ENCODE data around the gene FXYD3. TPM values are rescaled to one million over a fixed set of nuclear protein-coding genes. Genes with fewer than 3 reads are reported as not detected.
A peak's percentile ranks its signal among the peaks of the same experiment; 100 is the strongest.

FXYD3 gene
- total RNA-seq, 6 experiments from 2014 or later: 1.0 TPM; not detected in 5

DNA sequence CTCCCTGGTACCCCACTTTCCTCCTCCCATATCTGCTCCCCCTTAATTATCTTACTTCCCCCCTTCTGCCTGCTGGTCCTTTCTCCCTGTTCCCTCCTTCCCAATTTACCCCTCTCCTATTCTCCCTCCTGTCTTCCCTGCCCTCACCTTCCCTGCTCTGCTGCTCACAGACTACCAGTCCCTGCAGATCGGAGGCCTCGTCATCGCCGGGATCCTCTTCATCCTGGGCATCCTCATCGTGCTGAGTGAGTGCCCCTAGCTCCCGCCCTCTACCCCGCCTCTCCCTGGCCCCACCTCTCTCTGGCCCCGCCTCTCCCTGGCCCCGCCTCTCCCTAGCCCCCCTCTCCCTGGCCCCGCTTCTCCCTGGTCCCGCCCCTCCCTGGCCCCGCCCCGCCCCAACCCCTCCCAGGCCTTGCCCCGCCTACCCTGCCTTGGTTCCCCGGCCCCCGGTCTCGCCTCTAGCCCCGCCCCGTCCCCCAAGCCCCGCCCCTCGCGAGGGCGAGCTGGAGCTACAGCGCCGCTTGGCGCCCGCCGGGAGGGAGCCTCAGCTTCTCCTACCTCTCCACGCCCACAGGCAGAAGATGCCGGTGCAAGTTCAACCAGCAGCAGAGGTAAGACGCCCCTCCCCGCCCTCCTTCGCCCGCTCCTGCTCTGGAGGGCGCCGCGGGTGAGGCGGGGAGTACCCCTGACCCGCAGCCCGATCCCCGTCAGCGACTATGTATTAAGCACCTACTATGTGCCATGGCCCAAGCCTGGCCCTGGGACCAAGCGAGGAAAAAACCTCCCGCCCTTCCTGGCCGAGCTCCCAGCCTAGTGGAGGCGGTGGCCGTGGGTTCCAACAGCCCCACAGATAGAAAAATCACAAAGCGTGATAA is 25.6 kb downstream of the FXYD3 start:
- peaks cover 0 to 6% (median 0%) of the 10 kb centered on the region in 4 donors for H3K36me3 ChIP-seq
- H3K4me1 ChIP-seq: peaks cover 0 to 40% (median 7%) of the 10 kb centered on the region in 4 donors
- intact Hi-C loops (cut with DNase I): no loop called here
- WGBS (ENCODE audit: insufficient coverage, low coverage, low lambda C conversion rate, missing lambda C conversion rate): 7% methylated on average over 35 of the region's 48 CpGs
- DNase-seq (peak; percentile 95 to 96 (median 95)), ATAC-seq (peak; percentile 64 to 78 (median 68))
- H3K9me3 ChIP-seq: no peaks in the 10 kb centered on the region
- peak overlapping the region; percentile 19 to 57 (median 56) for H3K4me3 ChIP-seq
- H3K27me3 ChIP-seq: no peaks in the 10 kb centered on the region
- peak overlapping the region in 2 of 3 donors; percentile 86 to 97 for H3K27ac ChIP-seq
- TF ChIP-seq, protein P1, sequence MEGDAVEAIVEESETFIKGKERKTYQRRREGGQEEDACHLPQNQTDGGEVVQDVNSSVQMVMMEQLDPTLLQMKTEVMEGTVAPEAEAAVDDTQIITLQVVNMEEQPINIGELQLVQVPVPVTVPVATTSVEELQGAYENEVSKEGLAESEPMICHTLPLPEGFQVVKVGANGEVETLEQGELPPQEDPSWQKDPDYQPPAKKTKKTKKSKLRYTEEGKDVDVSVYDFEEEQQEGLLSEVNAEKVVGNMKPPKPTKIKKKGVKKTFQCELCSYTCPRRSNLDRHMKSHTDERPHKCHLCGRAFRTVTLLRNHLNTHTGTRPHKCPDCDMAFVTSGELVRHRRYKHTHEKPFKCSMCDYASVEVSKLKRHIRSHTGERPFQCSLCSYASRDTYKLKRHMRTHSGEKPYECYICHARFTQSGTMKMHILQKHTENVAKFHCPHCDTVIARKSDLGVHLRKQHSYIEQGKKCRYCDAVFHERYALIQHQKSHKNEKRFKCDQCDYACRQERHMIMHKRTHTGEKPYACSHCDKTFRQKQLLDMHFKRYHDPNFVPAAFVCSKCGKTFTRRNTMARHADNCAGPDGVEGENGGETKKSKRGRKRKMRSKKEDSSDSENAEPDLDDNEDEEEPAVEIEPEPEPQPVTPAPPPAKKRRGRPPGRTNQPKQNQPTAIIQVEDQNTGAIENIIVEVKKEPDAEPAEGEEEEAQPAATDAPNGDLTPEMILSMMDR (IDR thresholded peaks at IDR 0.05): peak; percentile 27 to 52 (median 40)
- TF ChIP-seq POLR2A (IDR thresholded peaks at IDR 0.05): peak; percentile 39

DNA sequence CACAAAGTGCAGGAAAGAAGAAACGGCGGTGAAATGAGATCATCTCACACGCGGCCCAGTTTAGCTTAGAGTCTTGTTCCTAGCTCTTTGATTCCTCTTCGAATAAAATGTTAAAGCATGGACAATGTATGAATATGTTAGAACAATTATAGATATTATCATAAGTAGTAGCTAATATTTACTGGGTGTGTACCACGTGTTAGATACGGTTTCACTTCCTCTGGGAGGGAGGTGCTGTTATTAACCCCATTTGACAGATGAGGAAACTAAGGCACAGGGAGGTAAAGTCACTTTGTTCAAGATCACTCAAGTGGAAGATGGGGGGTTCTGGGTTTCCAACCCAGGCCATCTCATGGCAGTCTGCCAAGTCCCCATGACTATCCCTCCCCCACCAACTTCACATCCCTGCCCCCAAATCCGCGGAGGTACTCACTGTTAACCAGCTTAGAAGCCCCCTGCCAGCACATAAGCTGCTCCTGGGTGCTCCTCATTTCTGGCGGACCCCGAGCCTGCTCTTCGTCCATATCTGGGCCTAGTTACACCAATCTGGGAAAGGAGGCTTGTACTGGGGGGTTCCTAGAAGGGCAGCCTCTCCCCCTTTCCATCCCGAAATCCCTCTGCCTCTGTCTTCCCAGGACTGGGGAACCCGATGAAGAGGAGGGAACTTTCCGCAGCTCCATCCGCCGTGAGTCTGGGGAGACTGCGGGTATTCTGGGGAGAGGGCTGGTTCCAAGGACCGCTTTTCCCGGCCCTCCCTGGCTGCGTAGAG is 26.4 kb downstream of the FXYD3 start:
- H3K27me3 ChIP-seq: no peaks in the 10 kb centered on the region
- WGBS (ENCODE audit: insufficient coverage, low coverage, low lambda C conversion rate, missing lambda C conversion rate): 59% methylated on average over 13 of the region's 21 CpGs
- peaks cover 0 to 6% (median 0%) of the 10 kb centered on the region in 4 donors for H3K36me3 ChIP-seq
- H3K9me3 ChIP-seq: no peaks in the 10 kb centered on the region
- DNase-seq: peak in 1 of 3 donors; percentile 34
- TF ChIP-seq, protein P1 (IDR thresholded peaks at IDR 0.05): no peak
- no peak for TF ChIP-seq POLR2A (IDR thresholded peaks at IDR 0.05)
- no peak overlapping the region for H3K4me3 ChIP-seq
- no peak overlapping the region for H3K27ac ChIP-seq
- ATAC-seq: no peak
- H3K4me1 ChIP-seq: peaks cover 0 to 33% (median 4%) of the 10 kb centered on the region in 4 donors
- intact Hi-C loops (cut with DNase I): no loop called here

DNA sequence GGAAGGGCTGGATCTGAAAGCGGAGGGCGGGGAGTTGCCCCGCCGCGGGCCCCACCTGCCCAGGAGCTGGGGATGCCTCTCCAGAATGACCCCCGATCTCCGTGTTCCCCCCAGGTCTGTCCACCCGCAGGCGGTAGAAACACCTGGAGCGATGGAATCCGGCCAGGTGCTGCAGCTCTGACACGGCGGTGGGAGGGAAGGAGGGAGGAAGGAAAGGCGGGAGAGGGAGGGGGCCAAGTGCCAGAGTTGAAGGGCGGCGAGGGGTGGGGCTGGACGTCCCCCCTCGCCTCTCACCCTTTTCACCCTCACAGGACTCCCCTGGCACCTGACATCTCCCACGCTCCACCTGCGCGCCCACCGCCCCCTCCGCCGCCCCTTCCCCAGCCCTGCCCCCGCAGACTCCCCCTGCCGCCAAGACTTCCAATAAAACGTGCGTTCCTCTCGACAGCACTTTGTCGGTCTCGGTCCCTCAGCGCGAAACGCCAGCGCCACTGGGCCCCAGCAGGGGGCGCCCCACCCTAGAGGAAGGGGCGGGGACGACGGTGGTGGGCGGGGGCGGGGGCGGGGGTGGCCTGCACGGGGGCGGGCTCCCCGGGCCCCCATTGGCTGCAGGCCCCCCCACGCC is 27.1 kb downstream of the FXYD3 start:
- Histone ChIP-seq H3K27ac (no peak overlapping the region), H3K9me3 (no peaks in the 10 kb centered on the region), H3K4me1 (peaks cover 0 to 27% (median 4%) of the 10 kb centered on the region in 4 donors), H3K36me3 (peaks cover 0 to 6% (median 0%) of the 10 kb centered on the region in 4 donors), H3K4me3 (no peak overlapping the region), H3K27me3 (no peaks in the 10 kb centered on the region)
- no peak for ATAC-seq
- TF ChIP-seq, protein P1 (IDR thresholded peaks at IDR 0.05): peak in 3 of 4 donors; percentile 34 to 51 (median 38)
- no peak for TF ChIP-seq POLR2A (IDR thresholded peaks at IDR 0.05)
- DNase-seq: peak in 1 of 3 donors; percentile 39
- intact Hi-C loops (cut with DNase I): no loop called here
- 28% methylated on average over 13 of the region's 46 CpGs for whole genome bisulfite sequencing (ENCODE audit: insufficient coverage, low coverage, low lambda C conversion rate, missing lambda C conversion rate)

DNA sequence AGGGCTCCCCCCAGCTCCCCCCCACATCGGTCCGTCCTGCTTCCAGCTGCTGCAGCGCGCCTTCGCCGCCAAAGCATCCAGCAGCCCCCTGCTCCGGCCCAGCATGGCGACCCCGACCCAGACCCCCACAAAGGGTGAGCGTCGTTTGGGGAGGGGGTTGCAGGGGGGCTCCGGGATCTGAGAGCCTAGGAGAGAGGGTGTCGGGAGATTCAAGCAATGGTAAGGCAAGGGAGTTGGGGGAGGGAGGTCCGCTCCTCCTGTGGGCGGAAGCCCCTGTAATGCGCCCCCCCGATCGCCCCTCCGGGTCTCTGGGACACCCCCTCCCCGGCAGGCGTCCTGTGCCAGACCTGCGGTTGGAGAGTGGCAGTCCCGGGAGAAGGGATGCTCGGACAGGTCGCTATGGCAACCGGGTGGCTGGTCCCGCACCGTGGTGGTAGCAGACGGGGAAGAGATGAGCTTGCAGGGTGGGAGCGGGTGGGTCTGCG is 27.6 kb downstream of the FXYD3 start, which contains the start of gene FXYD7:
Gene FXYD7, plus strand, starts transcription at position 25 of the 485 bp plus-strand sequence. Its CDS starts 79 bp downstream, at position 104.
- Histone ChIP-seq H3K9me3 (no peaks in the 10 kb centered on the region), H3K27ac (no peak within 1 kb of the TSS), H3K4me1 (peaks cover 0 to 21% (median 4%) of the 10 kb centered on the region in 4 donors), H3K27me3 (no peaks in the 10 kb centered on the region), H3K36me3 (peaks cover 0 to 6% (median 0%) of the 10 kb centered on the region in 4 donors), H3K4me3 (no peak within 1 kb of the TSS)
- intact Hi-C loops (cut with DNase I): no loop called here
- peak in 1 of 3 donors; percentile 33 for DNase-seq
- TF ChIP-seq POLR2A (IDR thresholded peaks at IDR 0.05): no peak
- TF ChIP-seq, protein P1 (IDR thresholded peaks at IDR 0.05): peak in 1 of 4 donors; percentile 20
- no peak for ATAC-seq
- WGBS (ENCODE audit: insufficient coverage, low coverage, low lambda C conversion rate, missing lambda C conversion rate): 34% methylated on average over 6 of the region's 31 CpGs

Measured in right lobe of liver (tissue), 6 donors.